Psoas muscle (tissue), 8 donors: ENCODE measurements around the gene FMNL2. TPM values are rescaled to one million over a fixed set of nuclear protein-coding genes. Genes with fewer than 3 reads are reported as not detected.
A peak's percentile ranks its signal among the peaks of the same experiment; 100 is the strongest.

Source experiments
- ATAC-seq, 4 donors: fragments of 200-7000 bp; cut with Tn5 transposase; one replicate each; pipeline ENCODE4 v1.9.1; 2020; ENCODE audit warnings: moderate library complexity in 3 of 4, mild to moderate bottlenecking in 2 of 4
- DNase-seq, 2 donors: peaks; one replicate each; pipeline ENCODE4 v3.0.0-alpha.2; 2020
- H3K27ac ChIP-seq: fragments of 200-600 bp; one replicate; pipeline ENCODE4 v1.8.0; 2022
- H3K27me3 ChIP-seq, 3 donors: fragments of 200-600 bp in 1 of 3; one replicate each; pipeline versions ENCODE4 v1.6.1 to v1.8.0; 2013 to 2022; ENCODE audit warnings: low read length in 2 of 3, mild to moderate bottlenecking in 2 of 3, moderate library complexity in 1 of 3; ENCODE audit not compliant: insufficient read depth in 3 of 3
- H3K36me3 ChIP-seq, 2 donors: fragments of 200-600 bp in 1 of 2; one replicate each; pipeline versions ENCODE4 v1.6.1 to v1.8.0; 2013 to 2022; ENCODE audit warnings: low read depth in 1 of 2, mild to moderate bottlenecking in 1 of 2, moderate library complexity in 1 of 2; ENCODE audit not compliant: insufficient read depth in 1 of 2
- H3K4me1 ChIP-seq: fragments of 200-600 bp; one replicate; pipeline ENCODE4 v1.8.0; 2022
- H3K4me3 ChIP-seq: fragments of 200-600 bp; one replicate; pipeline ENCODE4 v1.8.0; 2022; ENCODE audit warnings: mild to moderate bottlenecking
- H3K9me3 ChIP-seq: fragments of 200-600 bp; one replicate; pipeline ENCODE4 v1.8.0; 2022
- WGBS, 3 donors: extraction: QIAGEN DNeasy Blood & Tissue Kit; methylation state at CpG; one replicate each; pipeline versions ENCODE4 v1.1.6 to v1.1.7; 2013; 5-methylcytosine and 5-hydroxymethylcytosine counted together
- intact Hi-C, 2 donors: fragments of 100-400 bp; cut with DNase I; formaldehyde crosslinking; loops; one replicate each; pipeline versions ENCODE4 v1.11.0 to v1.14.2; 2022
- polyA plus RNA-seq, 3 donors: library from polyadenylated mRNA; stranded (reverse); fragments of 200-250 nt; gene quantifications; one replicate each; pipeline ENCODE4 v1.2.3, GENCODE V29; 2013
- total RNA-seq, 4 donors: library from RNA; stranded (reverse); fragmentation: NEBNext Ultra II Directional in 2 of 4; extraction: Animal tissue kit (Norgen Biotek cat#: 25700) in 2 of 4; gene quantifications; one replicate each; pipeline versions ENCODE4 v1.2.1 to v1.2.4, GENCODE V29; 2021 to 2023
- TF ChIP-seq, protein P1 (sequence below): fragments of 200-600 bp; IDR thresholded peaks from one replicate; pipeline ENCODE4 v1.8.0; 2022; ENCODE audit warnings: antibody characterized with exemption
- donor health status: healthy with polysubstance abuse.
- donor health status: DM: no; HTN: no; CAD: no; lungs with moderate emphysema.
- donor health status: Bipolar disorder and iron deficiency.
- donor health status: healthy.
- donor health status: DM: yes; HTN: yes; CAD: no.
- donor health status: DM: no; HTN: no; CAD: no.
- donor health status: DM: no; HTN: no; CAD: no.
- donor health status: DM: yes; HTN: yes; CAD: no.

FMNL2 gene
- total and polyA plus RNA-seq, 7 donors, result 6.6 to 18.2 (median 11.0) TPM

- intact Hi-C loops, result no loop called here
- Histone ChIP-seq H3K4me1 (peaks cover 17% of the 10 kb centered on the region), H3K9me3 (no peaks in the 10 kb centered on the region), H3K27ac (no peak overlapping the region), H3K36me3 (peaks cover 0 to 12% of the 10 kb centered on the region in 2 donors), H3K27me3 (no peaks in the 10 kb centered on the region), H3K4me3 (no peak overlapping the region)
- TF ChIP-seq, protein P1, sequence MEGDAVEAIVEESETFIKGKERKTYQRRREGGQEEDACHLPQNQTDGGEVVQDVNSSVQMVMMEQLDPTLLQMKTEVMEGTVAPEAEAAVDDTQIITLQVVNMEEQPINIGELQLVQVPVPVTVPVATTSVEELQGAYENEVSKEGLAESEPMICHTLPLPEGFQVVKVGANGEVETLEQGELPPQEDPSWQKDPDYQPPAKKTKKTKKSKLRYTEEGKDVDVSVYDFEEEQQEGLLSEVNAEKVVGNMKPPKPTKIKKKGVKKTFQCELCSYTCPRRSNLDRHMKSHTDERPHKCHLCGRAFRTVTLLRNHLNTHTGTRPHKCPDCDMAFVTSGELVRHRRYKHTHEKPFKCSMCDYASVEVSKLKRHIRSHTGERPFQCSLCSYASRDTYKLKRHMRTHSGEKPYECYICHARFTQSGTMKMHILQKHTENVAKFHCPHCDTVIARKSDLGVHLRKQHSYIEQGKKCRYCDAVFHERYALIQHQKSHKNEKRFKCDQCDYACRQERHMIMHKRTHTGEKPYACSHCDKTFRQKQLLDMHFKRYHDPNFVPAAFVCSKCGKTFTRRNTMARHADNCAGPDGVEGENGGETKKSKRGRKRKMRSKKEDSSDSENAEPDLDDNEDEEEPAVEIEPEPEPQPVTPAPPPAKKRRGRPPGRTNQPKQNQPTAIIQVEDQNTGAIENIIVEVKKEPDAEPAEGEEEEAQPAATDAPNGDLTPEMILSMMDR, result no peak
- WGBS, 3 donors, result 63 to 70% (median 63%) methylated on average over 2 of the region's 2 CpGs
- ATAC-seq (no peak), DNase-seq (no peak)
Measured at GRCh38 chr2:152582081-152582480, 247.1 kb downstream of the FMNL2 start.

DNA sequence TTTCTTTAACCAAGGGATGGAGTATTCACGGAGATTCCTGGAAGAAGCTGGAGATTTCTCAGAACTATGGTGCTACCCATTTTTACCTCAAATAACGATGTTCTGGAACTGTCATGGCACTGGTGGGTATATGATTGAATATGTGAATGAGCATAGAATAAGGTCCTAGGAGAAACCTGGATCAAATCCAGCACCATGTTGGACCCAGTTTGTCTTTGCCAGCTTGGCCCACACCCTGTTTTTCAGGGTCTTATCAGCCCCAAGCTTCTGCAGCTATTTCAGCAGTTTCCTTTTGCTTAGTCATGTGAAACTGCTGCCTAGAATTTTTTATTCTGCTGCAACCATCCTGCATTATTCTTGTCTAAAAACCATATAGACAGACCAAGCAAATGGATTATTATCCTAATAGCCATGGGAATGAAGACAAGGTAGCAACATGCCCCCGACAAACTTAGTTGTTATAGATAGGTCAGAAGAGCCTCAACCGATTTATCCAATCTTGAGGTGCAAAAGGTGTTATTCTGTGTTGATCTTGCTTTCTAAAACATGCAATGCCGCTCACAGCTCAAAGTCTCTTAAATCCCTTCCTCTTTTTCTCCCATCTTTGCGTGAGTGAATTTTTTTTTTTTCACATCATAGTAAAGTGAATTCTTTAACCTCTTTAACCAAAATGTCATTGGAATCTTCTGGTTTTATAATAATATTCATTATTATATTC, 248.7 kb downstream of the FMNL2 start:
- H3K4me3 ChIP-seq, result no peak overlapping the region
- DNase-seq (no peak), ATAC-seq (no peak)
- no peaks in the 10 kb centered on the region for H3K27me3 ChIP-seq
- TF ChIP-seq, protein P1, result no peak
- 94 to 95% (median 95%) methylated on average over 6 of the region's 6 CpGs for WGBS, 3 donors
- H3K36me3 ChIP-seq, result peaks cover 0 to 12% of the 10 kb centered on the region in 2 donors
- H3K9me3 ChIP-seq, result no peaks in the 10 kb centered on the region
- H3K4me1 ChIP-seq, result peaks cover 14% of the 10 kb centered on the region
- H3K27ac ChIP-seq, result no peak overlapping the region
- intact Hi-C loops, result no loop called here

GRCh38 chr2:152584301-152584700, 249.3 kb downstream of the FMNL2 start:
- DNase-seq, result no peak
- no peak overlapping the region for H3K27ac ChIP-seq
- intact Hi-C loops, result no loop called here
- no peaks in the 10 kb centered on the region for H3K27me3 ChIP-seq
- peaks cover 0 to 12% of the 10 kb centered on the region in 2 donors for H3K36me3 ChIP-seq
- ATAC-seq, result no peak
- H3K4me1 ChIP-seq, result peaks cover 20% of the 10 kb centered on the region
- 87 to 93% (median 90%) methylated on average over 3 of the region's 3 CpGs for WGBS, 3 donors
- H3K9me3 ChIP-seq, result no peaks in the 10 kb centered on the region
- no peak overlapping the region for H3K4me3 ChIP-seq
- TF ChIP-seq, protein P1, result no peak

- Histone ChIP-seq H3K9me3 (no peaks in the 10 kb centered on the region), H3K27me3 (no peaks in the 10 kb centered on the region), H3K27ac (peak overlapping the region; percentile 59), H3K4me3 (no peak overlapping the region), H3K4me1 (peaks cover 23% of the 10 kb centered on the region), H3K36me3 (peaks cover 0 to 7% of the 10 kb centered on the region in 2 donors)
- TF ChIP-seq, protein P1, result no peak
- WGBS, 3 donors, result 31 to 50% (median 32%) methylated on average over 3 of the region's 3 CpGs
- intact Hi-C loops, result no loop called here
- DNase-seq (peak in 1 of 2 donors; percentile 19), ATAC-seq (peak; percentile 80 to 86 (median 86))
Measured at GRCh38 chr2:152585830-152586484, 251.0 kb downstream of the FMNL2 start.
